HEK293 (cell line): Measurements from ENCODE around the gene SYNGR3.

Experiments
- GFI1B ChIP-seq: fragments of 450-650 bp; formaldehyde crosslinking; IDR thresholded peaks from 2 replicates; pipeline ENCODE4 v1.5.1; 2016; ENCODE audit warnings: missing biosample characterization, missing genetic modification characterization
- HIC1 ChIP-seq: fragments of 450-650 bp; formaldehyde crosslinking; IDR thresholded peaks from 2 replicates; pipeline ENCODE4 v1.5.1; 2016; ENCODE audit warnings: missing biosample characterization, missing genetic modification characterization
- HOXA7 ChIP-seq: sonication (generic); formaldehyde crosslinking; IDR thresholded peaks from 2 replicates; pipeline ENCODE4 v1.8.1; 2022; ENCODE audit warnings: missing genetic modification reagents, borderline replicate concordance
- KLF10 ChIP-seq: fragments of 450-650 bp; IDR thresholded peaks from 2 replicates; pipeline ENCODE4 v1.5.1; 2018; ENCODE audit warnings: missing biosample characterization, mild to moderate bottlenecking, missing genetic modification characterization
- KLF9 ChIP-seq: fragments of 450-650 bp; formaldehyde crosslinking; IDR thresholded peaks from 2 replicates; pipeline ENCODE4 v1.5.1; 2016; ENCODE audit warnings: missing biosample characterization, missing genetic modification characterization, low read depth
- OSR2 ChIP-seq: fragments of 450-650 bp; formaldehyde crosslinking; IDR thresholded peaks from 2 replicates; pipeline ENCODE4 v1.5.1; 2016; ENCODE audit warnings: missing biosample characterization, missing genetic modification characterization
- PRDM4 ChIP-seq: fragments of 450-650 bp; formaldehyde crosslinking; IDR thresholded peaks from 2 replicates; pipeline ENCODE4 v1.5.1; 2017; ENCODE audit warnings: missing biosample characterization, missing genetic modification characterization
- SP7 ChIP-seq: fragments of 450-650 bp; formaldehyde crosslinking; IDR thresholded peaks from 2 replicates; pipeline ENCODE4 v1.5.1; 2016; ENCODE audit warnings: missing biosample characterization, missing genetic modification characterization
- TCF7L2 ChIP-seq: IDR thresholded peaks from 2 replicates; pipeline ENCODE4 v1.6.1; 2011; ENCODE audit warnings: low read depth, mild to moderate bottlenecking, inconsistent platforms, low read length, moderate library complexity, borderline replicate concordance
- ZBTB8A ChIP-seq: fragments of 450-650 bp; formaldehyde crosslinking; IDR thresholded peaks from 2 replicates; pipeline ENCODE4 v1.5.1; 2016; ENCODE audit warnings: missing biosample characterization, missing genetic modification characterization
- ZNF174 ChIP-seq: fragments of 450-650 bp; formaldehyde crosslinking; IDR thresholded peaks from 2 replicates; pipeline ENCODE4 v1.5.0; 2017; ENCODE audit warnings: missing biosample characterization, mild to moderate bottlenecking, missing genetic modification characterization
- ZNF223 ChIP-seq: fragments of 450-650 bp; formaldehyde crosslinking; IDR thresholded peaks from 2 replicates; pipeline ENCODE4 v1.5.1; 2016; ENCODE audit warnings: missing biosample characterization, missing genetic modification characterization
- ZNF23 ChIP-seq: fragments of 450-650 bp; formaldehyde crosslinking; IDR thresholded peaks from 2 replicates; pipeline ENCODE4 v1.5.1; 2016; ENCODE audit warnings: missing biosample characterization, missing genetic modification characterization, borderline replicate concordance
- ZNF248 ChIP-seq: fragments of 450-650 bp; formaldehyde crosslinking; IDR thresholded peaks from 2 replicates; pipeline ENCODE4 v1.5.1; 2017; ENCODE audit warnings: missing biosample characterization, missing genetic modification characterization
- ZNF335 ChIP-seq: fragments of 450-650 bp; formaldehyde crosslinking; conservative IDR thresholded peaks from 2 replicates; pipeline ENCODE4 v1.5.1; 2016; ENCODE audit warnings: missing biosample characterization, missing genetic modification characterization
- ZNF391 ChIP-seq: fragments of 450-650 bp; formaldehyde crosslinking; IDR thresholded peaks from 2 replicates; pipeline ENCODE4 v1.5.1; 2016; ENCODE audit warnings: low read depth, missing biosample characterization, missing genetic modification characterization, borderline replicate concordance
- ZNF394 ChIP-seq: fragments of 450-650 bp; formaldehyde crosslinking; IDR thresholded peaks from 2 replicates; pipeline ENCODE4 v1.5.1; 2016; ENCODE audit warnings: missing biosample characterization, missing genetic modification characterization, mild to moderate bottlenecking, moderate library complexity, borderline replicate concordance
- ZNF426 ChIP-seq: fragments of 450-650 bp; formaldehyde crosslinking; IDR thresholded peaks from 2 replicates; pipeline ENCODE4 v1.5.1; 2017; ENCODE audit warnings: missing biosample characterization, missing genetic modification characterization, mild to moderate bottlenecking, inconsistent platforms, moderate library complexity
- ZNF501 ChIP-seq: fragments of 450-650 bp; formaldehyde crosslinking; IDR thresholded peaks from 2 replicates; pipeline ENCODE4 v1.5.1; 2016; ENCODE audit warnings: missing biosample characterization, missing genetic modification characterization
- ZNF510 ChIP-seq: fragments of 450-650 bp; formaldehyde crosslinking; IDR thresholded peaks from 2 replicates; pipeline ENCODE4 v1.5.1; 2018; ENCODE audit warnings: mild to moderate bottlenecking, missing genetic modification characterization, missing biosample characterization; ENCODE audit not compliant: insufficient replicate concordance
- ZNF518A ChIP-seq: fragments of 450-650 bp; formaldehyde crosslinking; conservative IDR thresholded peaks from 2 replicates; pipeline ENCODE4 v1.5.1; 2016; ENCODE audit warnings: low read depth, missing biosample characterization, missing genetic modification characterization
- ZNF558 ChIP-seq: fragments of 450-650 bp; formaldehyde crosslinking; IDR thresholded peaks from 2 replicates; pipeline ENCODE4 v1.5.1; 2016; ENCODE audit warnings: missing biosample characterization, missing genetic modification characterization
- ZNF561 ChIP-seq: fragments of 450-650 bp; IDR thresholded peaks from 2 replicates; pipeline ENCODE4 v1.5.1; 2018; ENCODE audit warnings: missing biosample characterization, missing genetic modification characterization, borderline replicate concordance
- ZNF600 ChIP-seq: fragments of 450-650 bp; formaldehyde crosslinking; IDR thresholded peaks from 2 replicates; pipeline ENCODE4 v1.5.1; 2016; ENCODE audit warnings: missing biosample characterization, missing genetic modification characterization
- ZNF629 ChIP-seq: fragments of 450-650 bp; formaldehyde crosslinking; IDR thresholded peaks from 2 replicates; pipeline ENCODE4 v1.5.1; 2017; ENCODE audit warnings: missing biosample characterization, missing genetic modification characterization
- ZSCAN23 ChIP-seq: fragments of 450-650 bp; formaldehyde crosslinking; IDR thresholded peaks from 2 replicates; pipeline ENCODE4 v1.5.1; 2016; ENCODE audit warnings: missing biosample characterization, missing genetic modification characterization
- ZSCAN5A ChIP-seq: fragments of 450-650 bp; formaldehyde crosslinking; IDR thresholded peaks from 2 replicates; pipeline ENCODE4 v1.5.1; 2016; ENCODE audit warnings: missing biosample characterization, missing genetic modification characterization

The SYNGR3 gene

GRCh38 chr16:1983544-1984346, 6.0 kb upstream of the SYNGR3 start, which contains the start of gene GFER (continued):
- no peak for TF ChIP-seq ZNF558 (tag by site-specific recombination)
- peak; percentile 47; the same call in 1 of the 2 replicates for TF ChIP-seq ZNF391 (tag by site-specific recombination)
- TF ChIP-seq ZNF600 (tag by site-specific recombination) = peak; percentile 95
- TF ChIP-seq KLF9 (tag by site-specific recombination) = peak; percentile 84
- no peak; the same call in 1 of the 2 replicates for TF ChIP-seq PRDM4 (tag by site-specific recombination)
- TF ChIP-seq ZNF518A (tag by site-specific recombination) = no peak
- TF ChIP-seq ZNF426 = no peak
- peak; percentile 90; the same call in 1 of the 2 replicates for TF ChIP-seq ZNF501
- TF ChIP-seq HOXA7 = no peak
- TF ChIP-seq ZSCAN23 (tag by site-specific recombination) = no peak
- TF ChIP-seq ZNF561 (tag by site-specific recombination) = peak; percentile 82; the same call in 1 of the 2 replicates
- TF ChIP-seq ZNF174 (tag by site-specific recombination) = no peak
- TF ChIP-seq ZNF629 (tag by site-specific recombination) = peak; percentile 52
- TF ChIP-seq GFI1B (tag by site-specific recombination) = peak; percentile 65
- TF ChIP-seq TCF7L2 = no peak
- TF ChIP-seq SP7 (tag by site-specific recombination) = peak; percentile 87
- TF ChIP-seq ZNF23 (tag by site-specific recombination) = no peak; the same call in 1 of the 2 replicates
- peak; percentile 86 for TF ChIP-seq ZNF335 (tag by site-specific recombination)
- TF ChIP-seq ZSCAN5A (tag by site-specific recombination) = no peak; the same call in 1 of the 2 replicates
- peak; percentile 88 for TF ChIP-seq KLF10
- no peak for TF ChIP-seq ZNF223
- TF ChIP-seq ZBTB8A = peak; percentile 98
- TF ChIP-seq ZNF510 = no peak
- peak; percentile 90 for TF ChIP-seq HIC1 (tag by site-specific recombination)
- peak; percentile 7; the same call in 1 of the 2 replicates for TF ChIP-seq OSR2
- no peak for TF ChIP-seq ZNF248 (tag by site-specific recombination)
- peak; percentile 41; the same call in 1 of the 2 replicates for TF ChIP-seq ZNF394
